Activated naive CD8-positive, alpha-beta T cell treated with anti-CD3 and anti-CD28 coated beads, Interleukin-2, amount 50 U/mL, for 24 hours (primary cell): Measurements from ENCODE around the gene H1-8.
"Not testable (repeated sequence)": the region's sequence is repeated elsewhere in the genome, so short reads cannot be mapped to it uniquely, and the experiment has no call there.

Source experiments
- ATAC-seq: fragments of 150-1000 bp; cut with Tn5 transposase; one replicate; pipeline ENCODE4 v1.10.0; 2021
- DNase-seq: peaks from one replicate; pipeline ENCODE4 v3.0.0; 2021
- H3K27ac Mint-ChIP-seq: one replicate; pipeline ENCODE4 v1.8.0; 2021; ENCODE audit warnings: mild to moderate bottlenecking, mixed read lengths
- H3K27me3 Mint-ChIP-seq: one replicate; pipeline ENCODE4 v1.8.0; 2021; ENCODE audit warnings: mixed read lengths
- H3K36me3 Mint-ChIP-seq: one replicate; pipeline ENCODE4 v1.8.0; 2021; ENCODE audit warnings: low read depth, mixed read lengths
- H3K4me1 Mint-ChIP-seq: one replicate; pipeline ENCODE4 v1.8.0; 2021; ENCODE audit warnings: mixed read lengths
- H3K4me3 Mint-ChIP-seq: one replicate; pipeline ENCODE4 v1.8.0; 2021; ENCODE audit warnings: mild to moderate bottlenecking, moderate library complexity, mixed read lengths
- H3K9me3 Mint-ChIP-seq: one replicate; pipeline ENCODE4 v1.8.0; 2021; ENCODE audit warnings: mixed read lengths

The H1-8 gene

GRCh38 chr3:129535075-129535474 is 7.9 kb upstream of the H1-8 start:
- no peaks in the 10 kb centered on the region for H3K36me3 Mint-ChIP-seq
- no peak for ATAC-seq
- no peaks in the 10 kb centered on the region for H3K4me1 Mint-ChIP-seq
- no peaks in the 10 kb centered on the region for H3K27me3 Mint-ChIP-seq
- H3K9me3 Mint-ChIP-seq: no peaks in the 10 kb centered on the region
- DNase-seq: no peak
- no peak overlapping the region for H3K27ac Mint-ChIP-seq
- H3K4me3 Mint-ChIP-seq: no peak overlapping the region

DNA sequence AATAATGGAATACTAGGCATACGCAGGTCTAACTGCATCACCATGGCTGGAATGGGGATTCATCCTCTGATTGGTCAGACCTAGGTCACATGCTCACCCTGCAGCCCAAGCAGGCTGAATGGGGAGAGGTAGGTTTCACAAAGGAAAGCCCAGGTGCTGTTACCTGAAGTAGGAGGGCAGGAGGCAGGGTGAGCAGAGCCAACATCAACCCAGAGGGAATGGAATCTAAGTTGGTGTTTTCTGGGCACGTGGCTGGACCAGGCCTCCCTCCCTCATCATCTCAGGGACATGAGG is 6.7 kb upstream of the H1-8 start:
- no peaks in the 10 kb centered on the region for H3K36me3 Mint-ChIP-seq
- DNase-seq: no peak
- no peaks in the 10 kb centered on the region for H3K4me1 Mint-ChIP-seq
- H3K9me3 Mint-ChIP-seq: no peaks in the 10 kb centered on the region
- no peak for ATAC-seq
- H3K4me3 Mint-ChIP-seq: no peak overlapping the region
- H3K27ac Mint-ChIP-seq: no peak overlapping the region
- H3K27me3 Mint-ChIP-seq: no peaks in the 10 kb centered on the region

DNA sequence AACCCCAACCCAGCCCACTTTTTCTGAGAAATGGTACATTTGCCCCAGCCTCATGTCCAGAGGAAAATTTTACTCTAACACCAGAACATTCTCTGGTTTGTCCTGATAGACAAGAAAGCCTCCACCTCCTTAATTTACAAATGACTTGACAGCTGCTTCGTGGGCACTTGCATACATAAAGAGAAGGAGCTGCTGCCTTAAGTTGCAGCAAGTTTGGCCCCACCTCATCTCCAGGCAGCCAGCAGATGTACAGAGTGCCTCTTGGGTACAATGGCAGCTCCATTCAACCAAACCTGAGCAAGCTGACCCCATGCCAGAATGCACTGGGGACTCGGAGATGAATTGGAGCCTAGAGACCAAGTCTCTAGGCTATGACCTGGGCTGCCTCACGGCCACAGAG is 6.2 kb upstream of the H1-8 start:
- H3K4me1 Mint-ChIP-seq: no peaks in the 10 kb centered on the region
- DNase-seq (no peak), ATAC-seq (no peak)
- H3K36me3 Mint-ChIP-seq: no peaks in the 10 kb centered on the region
- no peaks in the 10 kb centered on the region for H3K9me3 Mint-ChIP-seq
- no peak overlapping the region for H3K27ac Mint-ChIP-seq
- no peaks in the 10 kb centered on the region for H3K27me3 Mint-ChIP-seq
- H3K4me3 Mint-ChIP-seq: no peak overlapping the region

DNA sequence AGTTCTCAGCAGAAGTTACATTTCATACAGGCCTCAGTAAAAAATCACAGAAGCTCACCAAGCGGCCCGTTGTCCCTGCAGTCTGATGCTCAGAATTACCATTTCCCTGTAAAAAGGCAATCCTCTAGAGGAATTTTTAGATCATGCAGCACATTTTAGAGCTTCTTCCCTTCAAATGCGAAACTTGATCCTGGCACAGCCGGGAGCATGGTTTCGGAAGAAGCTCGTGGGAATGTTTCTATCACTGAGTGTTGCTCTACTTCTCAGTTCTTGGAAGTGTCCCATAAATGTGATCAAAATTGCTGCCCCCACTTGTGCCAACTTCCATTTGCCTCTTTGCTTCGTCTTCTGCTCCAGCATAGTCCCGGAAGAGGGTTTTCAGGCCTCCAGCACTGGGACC is 3.8 kb upstream of the H1-8 start:
- no peaks in the 10 kb centered on the region for H3K36me3 Mint-ChIP-seq
- ATAC-seq: no peak
- no peak overlapping the region for H3K4me3 Mint-ChIP-seq
- no peak for DNase-seq
- H3K27ac Mint-ChIP-seq: no peak overlapping the region
- H3K9me3 Mint-ChIP-seq: no peaks in the 10 kb centered on the region
- H3K4me1 Mint-ChIP-seq: no peaks in the 10 kb centered on the region
- H3K27me3 Mint-ChIP-seq: no peaks in the 10 kb centered on the region

DNA sequence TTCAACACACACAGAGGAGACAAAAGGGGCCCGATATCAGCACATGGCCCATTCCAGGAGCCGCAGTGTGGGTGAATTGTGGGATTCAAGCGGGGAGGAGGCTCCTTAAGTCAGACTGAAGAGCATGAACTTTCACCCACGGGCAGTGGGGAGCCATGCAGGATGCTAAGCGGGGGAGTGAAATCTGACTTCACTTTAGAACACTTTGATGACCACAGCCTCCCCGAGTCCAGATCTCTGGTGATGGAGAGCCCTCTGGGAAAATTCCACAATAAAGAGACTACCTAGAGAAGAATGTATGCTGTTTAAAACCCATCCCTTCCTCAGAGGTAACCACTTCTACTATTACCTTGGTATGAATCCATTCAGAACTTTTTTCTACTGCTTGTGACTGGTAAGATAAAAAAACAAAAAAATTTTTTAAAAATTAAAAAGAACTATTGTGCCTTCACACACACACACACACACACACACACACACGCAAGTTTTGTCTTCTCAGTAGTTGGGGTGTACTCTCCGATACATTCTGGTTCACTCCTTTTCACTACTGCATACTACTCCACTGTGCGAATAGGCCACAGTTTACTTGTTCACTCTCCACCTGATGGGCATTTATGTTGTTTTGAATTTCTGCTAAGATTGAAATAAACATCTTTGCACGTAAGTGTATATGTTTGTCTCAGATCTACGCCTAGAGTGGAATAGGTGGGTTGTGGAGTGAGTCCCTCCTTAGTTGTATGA is 2.0 kb upstream of the H1-8 start:
- H3K27me3 Mint-ChIP-seq: no peaks in the 10 kb centered on the region
- no peaks in the 10 kb centered on the region for H3K36me3 Mint-ChIP-seq
- no peak overlapping the region for H3K27ac Mint-ChIP-seq
- no peaks in the 10 kb centered on the region for H3K4me1 Mint-ChIP-seq
- DNase-seq (no peak), ATAC-seq (no peak)
- no peak overlapping the region for H3K4me3 Mint-ChIP-seq
- no peaks in the 10 kb centered on the region for H3K9me3 Mint-ChIP-seq

DNA sequence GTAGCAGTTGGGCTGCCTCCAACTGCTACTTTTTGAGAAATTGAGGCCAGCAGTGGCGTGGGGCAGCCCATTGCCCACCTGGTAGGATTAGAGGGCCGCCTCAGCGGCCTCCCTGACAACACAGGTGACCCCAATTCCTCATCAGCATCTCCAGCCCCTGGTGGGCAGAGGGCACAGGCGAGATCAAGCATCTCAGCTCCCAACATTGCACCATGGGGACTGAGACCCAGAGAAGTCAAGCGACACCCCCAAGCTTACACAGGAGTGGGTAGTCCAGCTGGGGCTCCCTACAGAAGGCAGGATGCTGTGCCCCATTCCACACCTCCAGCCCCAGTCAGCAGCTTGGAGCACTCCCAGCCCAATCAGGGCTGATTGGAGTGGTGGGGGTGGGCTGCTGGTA is 228 bp upstream of the H1-8 start:
- DNase-seq (no peak), ATAC-seq (no peak)
- H3K27me3 Mint-ChIP-seq: no peaks in the 10 kb centered on the region
- H3K4me1 Mint-ChIP-seq: no peaks in the 10 kb centered on the region
- H3K4me3 Mint-ChIP-seq: no peak overlapping the region
- H3K36me3 Mint-ChIP-seq: no peaks in the 10 kb centered on the region
- no peaks in the 10 kb centered on the region for H3K9me3 Mint-ChIP-seq
- H3K27ac Mint-ChIP-seq: no peak overlapping the region

GRCh38 chr3:129543999-129544398 is 1.0 kb downstream of the H1-8 start:
- Mint-ChIP-seq H3K4me1 (no peaks in the 10 kb centered on the region), H3K9me3 (no peaks in the 10 kb centered on the region), H3K27ac (no peak overlapping the region)

GRCh38 chr3:129545951-129546350 is 3.0 kb downstream of the H1-8 start:
- not testable (repeated sequence) for H3K27me3 Mint-ChIP-seq, H3K27ac Mint-ChIP-seq, H3K4me3 Mint-ChIP-seq, H3K4me1 Mint-ChIP-seq, H3K36me3 Mint-ChIP-seq, H3K9me3 Mint-ChIP-seq, ATAC-seq, DNase-seq

More at GRCh38 chr3:129543999-129544398, 1.0 kb downstream of the H1-8 start:
- no peak for ATAC-seq
- DNase-seq: no peak
- no peak overlapping the region for H3K4me3 Mint-ChIP-seq
- H3K27me3 Mint-ChIP-seq: no peaks in the 10 kb centered on the region
- H3K36me3 Mint-ChIP-seq: no peaks in the 10 kb centered on the region

DNA sequence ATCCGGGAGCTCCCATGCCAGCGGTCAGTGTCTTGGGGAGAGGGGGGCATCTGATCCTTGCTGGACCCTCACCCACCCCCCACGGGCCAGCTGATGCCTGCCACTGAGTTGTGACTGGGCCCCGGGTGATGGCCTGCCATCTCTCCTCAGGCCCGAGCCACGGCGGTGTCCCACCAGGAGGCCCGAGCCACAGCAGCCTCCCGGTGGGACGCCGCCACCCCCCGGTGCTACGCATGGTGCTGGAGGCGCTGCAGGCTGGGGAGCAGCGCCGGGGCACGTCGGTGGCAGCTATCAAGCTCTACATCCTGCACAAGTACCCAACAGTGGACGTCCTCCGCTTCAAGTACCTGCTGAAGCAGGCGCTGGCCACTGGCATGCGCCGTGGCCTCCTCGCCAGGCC is 4.3 kb downstream of the H1-8 start:
- DNase-seq: no peak
- Mint-ChIP-seq H3K9me3 (no peaks in the 10 kb centered on the region), H3K27ac (no peak overlapping the region), H3K4me1 (no peaks in the 10 kb centered on the region), H3K27me3 (no peaks in the 10 kb centered on the region), H3K4me3 (no peak overlapping the region), H3K36me3 (no peaks in the 10 kb centered on the region)
- no peak for ATAC-seq

DNA sequence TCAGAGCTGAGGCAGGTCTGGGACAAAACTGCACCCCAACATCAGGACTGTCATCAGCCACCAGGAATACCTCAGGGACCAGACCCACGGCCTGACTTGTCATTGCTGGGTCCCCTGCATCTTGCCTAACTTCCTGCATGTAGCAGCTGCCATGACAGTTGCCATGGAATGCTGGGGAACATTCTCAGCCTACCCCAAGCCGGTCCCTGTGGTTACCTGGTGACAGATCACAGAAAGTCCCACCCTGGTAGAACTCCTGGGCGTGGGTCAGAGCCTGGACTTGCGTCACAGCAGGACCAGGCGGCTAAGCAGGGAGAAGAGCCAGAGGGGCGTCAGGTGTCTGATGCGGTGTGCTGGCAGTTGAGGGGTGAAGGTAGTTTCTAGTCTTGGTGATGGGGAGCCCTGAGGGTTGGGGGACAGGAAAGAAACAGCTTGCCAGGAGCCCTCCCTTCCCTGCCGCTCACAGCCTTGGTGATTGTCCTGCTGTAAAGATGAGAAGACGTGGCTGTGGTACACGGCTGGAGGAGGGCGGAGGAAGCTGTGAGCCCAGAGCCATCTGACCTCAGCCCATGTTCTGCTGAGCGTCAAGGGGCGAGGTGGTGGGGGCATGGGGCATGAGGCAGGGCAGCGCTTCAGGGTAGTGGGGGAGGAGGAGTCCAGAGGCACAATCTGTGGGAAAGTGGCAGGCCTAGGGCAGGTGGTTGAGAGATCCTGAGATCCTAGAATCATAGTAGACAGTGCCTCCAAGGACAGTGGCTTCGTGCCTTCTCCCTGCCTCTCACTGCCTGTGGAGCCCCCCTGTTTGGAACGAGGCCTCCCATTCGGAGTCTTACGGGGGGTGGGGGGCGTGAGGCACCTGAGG is 5.4 kb downstream of the H1-8 start:
- DNase-seq (no peak), ATAC-seq (no peak)
- Mint-ChIP-seq H3K27ac (no peak overlapping the region), H3K27me3 (no peaks in the 10 kb centered on the region), H3K36me3 (no peaks in the 10 kb centered on the region), H3K4me1 (no peaks in the 10 kb centered on the region), H3K4me3 (no peak overlapping the region), H3K9me3 (no peaks in the 10 kb centered on the region)

GRCh38 chr3:129549006-129549800 is 6.2 kb downstream of the H1-8 start:
- Mint-ChIP-seq H3K27me3 (no peaks in the 10 kb centered on the region), H3K9me3 (no peaks in the 10 kb centered on the region), H3K27ac (no peak overlapping the region), H3K36me3 (no peaks in the 10 kb centered on the region), H3K4me3 (no peak overlapping the region), H3K4me1 (peaks cover 4% of the 10 kb centered on the region)
- ATAC-seq (no peak), DNase-seq (no peak)

- DNase-seq (no peak), ATAC-seq (no peak)
- H3K4me3 Mint-ChIP-seq: no peak overlapping the region
- H3K9me3 Mint-ChIP-seq: no peaks in the 10 kb centered on the region
- peaks cover 3% of the 10 kb centered on the region for H3K27me3 Mint-ChIP-seq
- peaks cover 5% of the 10 kb centered on the region for H3K4me1 Mint-ChIP-seq
- no peaks in the 10 kb centered on the region for H3K36me3 Mint-ChIP-seq
- no peak overlapping the region for H3K27ac Mint-ChIP-seq
These were observed 6.8 kb downstream of the H1-8 start for GRCh38 chr3:129549805-129550204.

DNA sequence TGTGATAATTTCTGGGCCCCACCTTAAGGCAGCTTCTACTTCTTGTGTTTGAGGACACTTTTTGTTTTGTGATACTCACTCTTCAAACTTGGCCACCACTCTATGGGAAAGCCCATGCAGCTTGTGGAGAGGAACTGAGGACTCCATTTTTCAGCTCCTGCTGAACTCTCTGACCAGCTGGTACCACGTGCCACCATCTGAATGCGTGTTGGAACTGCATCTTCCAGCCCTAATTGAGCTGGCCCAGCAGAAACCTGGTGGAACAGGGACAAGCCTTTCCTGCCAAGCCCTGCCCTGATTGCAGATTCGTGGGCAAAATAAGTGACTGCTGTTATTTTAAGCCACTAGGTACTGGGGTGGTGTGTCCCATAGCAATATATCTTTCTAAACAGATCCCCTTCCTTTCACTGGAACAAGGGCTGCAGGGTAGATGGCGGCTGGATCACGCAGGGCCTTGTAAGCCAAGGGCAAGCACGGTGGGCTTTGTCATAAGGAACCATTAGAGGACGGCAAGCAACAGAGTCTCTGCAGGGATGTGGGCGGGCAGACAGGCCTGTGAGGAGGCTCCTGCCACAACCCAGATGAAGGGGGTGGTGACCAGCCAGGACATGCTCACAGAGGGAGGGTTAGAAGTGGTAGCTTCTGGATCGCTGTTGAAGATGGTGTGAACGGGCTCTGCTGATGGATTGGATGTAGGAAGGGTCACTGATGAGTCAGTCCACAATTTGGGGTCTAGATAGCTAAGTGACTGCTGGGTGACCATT is 9.5 kb downstream of the H1-8 start:
- Mint-ChIP-seq H3K4me3 (no peak overlapping the region), H3K4me1 (peaks cover 5% of the 10 kb centered on the region), H3K9me3 (no peaks in the 10 kb centered on the region), H3K27ac (no peak overlapping the region), H3K27me3 (peaks cover 4% of the 10 kb centered on the region), H3K36me3 (no peaks in the 10 kb centered on the region)
- no peak for DNase-seq
- ATAC-seq: no peak

- Mint-ChIP-seq H3K27me3 (peaks cover 4% of the 10 kb centered on the region), H3K27ac (no peak overlapping the region), H3K36me3 (no peaks in the 10 kb centered on the region), H3K4me1 (peaks cover 9% of the 10 kb centered on the region), H3K4me3 (no peak overlapping the region), H3K9me3 (no peaks in the 10 kb centered on the region)
- no peak for ATAC-seq
- no peak for DNase-seq
These were observed 10.2 kb downstream of the H1-8 start for GRCh38 chr3:129553171-129553570.
